SU-DHL-6 (cell line): Measurements from ENCODE around the gene MAP2K2.

Experiments used
- CTCF ChIP-seq: fragments of 200-600 bp; sonication (generic); IDR thresholded peaks from one replicate; pipeline ENCODE4 v1.5.1; 2017; ENCODE audit warnings: antibody characterized with exemption, mild to moderate bottlenecking, low read length, moderate library complexity; ENCODE audit not compliant: insufficient read depth, poor library complexity, severe bottlenecking
- EZH2phosphoT487 ChIP-seq: fragments of 200-600 bp; sonication (generic), shearing (Covaris generic); conservative IDR thresholded peaks from 2 replicates; pipeline ENCODE4 v1.6.1; 2018; ENCODE audit warnings: mild to moderate bottlenecking, antibody characterized with exemption, low read length, moderate library complexity, mixed read lengths

GRCh38 chr19:4119763-4120162 is 4.2 kb downstream of the MAP2K2 start:
- no peak for TF ChIP-seq CTCF
- TF ChIP-seq EZH2phosphoT487, result no peak
